Heart left ventricle (tissue), 16 donors: ENCODE data around the gene GAPVD1. TPM values are rescaled to one million over a fixed set of nuclear protein-coding genes. Genes with fewer than 3 reads are reported as not detected.

Experiments
- ATAC-seq, 4 donors: fragments of 200-7000 bp; cut with Tn5 transposase; one replicate each; pipeline ENCODE4 v1.9.1; 2020 to 2022; ENCODE audit warnings: moderate library complexity in 4 of 4, mild to moderate bottlenecking in 3 of 4, moderate number of reproducible peaks in 1 of 4
- DNase-seq, 5 donors: peaks; one replicate each; pipeline ENCODE4 v3.0.0-alpha.2; 2020
- H3K27ac ChIP-seq, 12 donors: fragments of 200-600 bp; sonication (generic) in 4 of 12; one replicate each; pipeline versions ENCODE4 v1.5.0 to v1.8.0; 2016 to 2022; ENCODE audit warnings: mild to moderate bottlenecking in 2 of 12
- H3K27me3 ChIP-seq, 9 donors: fragments of 200-600 bp; sonication (generic) in 2 of 9; one replicate each; pipeline versions ENCODE4 v1.5.1 to v1.8.0; 2016 to 2022; ENCODE audit warnings: mild to moderate bottlenecking in 3 of 9
- H3K36me3 ChIP-seq, 9 donors: fragments of 200-600 bp; sonication (generic) in 2 of 9; one replicate each; pipeline versions ENCODE4 v1.5.0 to v1.8.0; 2018 to 2022; ENCODE audit warnings: mild to moderate bottlenecking in 2 of 9
- H3K4me1 ChIP-seq, 12 donors: fragments of 200-600 bp; sonication (generic) in 4 of 12; one replicate each; pipeline versions ENCODE4 v1.5.0 to v1.8.0; 2016 to 2022; ENCODE audit warnings: mild to moderate bottlenecking in 3 of 12
- H3K4me3 ChIP-seq, 12 donors: fragments of 200-600 bp; sonication (generic) in 4 of 12; one replicate each; pipeline versions ENCODE4 v1.5.0 to v1.8.0; 2017 to 2022; ENCODE audit warnings: mild to moderate bottlenecking in 9 of 12, moderate library complexity in 4 of 12
- H3K9me3 ChIP-seq, 12 donors: fragments of 200-600 bp; sonication (generic) in 4 of 12; one replicate each; pipeline versions ENCODE4 v1.5.0 to v1.8.0; 2016 to 2022; ENCODE audit warnings: mild to moderate bottlenecking in 1 of 12
- CTCF ChIP-seq, 12 donors: fragments of 200-600 bp; sonication (generic) in 4 of 12; IDR thresholded peaks; one replicate each; pipeline versions ENCODE4 v1.5.0 to v1.8.0; 2018 to 2022; ENCODE audit warnings: antibody characterized with exemption in 12 of 12, mild to moderate bottlenecking in 5 of 12
- POLR2A ChIP-seq, 2 donors: fragments of 450-650 bp; IDR thresholded peaks; one replicate each; pipeline ENCODE4 v1.6.1; 2017; ENCODE audit warnings: antibody characterized with exemption in 2 of 2, mild to moderate bottlenecking in 2 of 2, moderate library complexity in 2 of 2
- WGBS, 4 donors: extraction: QIAGEN DNeasy Blood & Tissue Kit in 2 of 4; methylation state at CpG; one replicate each; pipeline versions ENCODE4 v1.1.5 to v1.1.7; 2013 to 2018; 5-methylcytosine and 5-hydroxymethylcytosine counted together
- intact Hi-C, 10 donors: fragments of 100-400 bp; cut with DNase I; formaldehyde crosslinking; loops; one replicate each; pipeline versions ENCODE4 v1.11.1 to v1.14.2; 2022
- polyA plus RNA-seq, 2 donors: library from polyadenylated mRNA; stranded (reverse); fragments of 200-250 nt; gene quantifications; one replicate each; pipeline ENCODE4 v1.2.3, GENCODE V29; 2013
- total RNA-seq, 9 donors: library from RNA; depleted of rRNA in 2 of 9; stranded (reverse); fragments of >200 nt in 2 of 9; fragmentation: NEBNext Ultra II Directional in 3 of 9; extraction: Animal tissue kit (Norgen Biotek cat#: 25700) in 3 of 9; gene quantifications; one replicate each; pipeline versions ENCODE4 v1.1.0 to v1.2.4, GENCODE V29; 2016 to 2023
- donor health status: ischemic (EF 13 %, LVEDD 7.1; RV severe dilation, severe dysfunction).
- donor health status: healthy with polysubstance abuse.
- donor health status: DM: no; HTN: yes; CAD: no.
- donor health status: DM: no; HTN: no; CAD: no.
- donor health status: ischemic (EF 25% LVEDD 6.9; RV normal size, moderate dysfunction).
- donor health status: ischemic (EF 25% LVEDD 5.7; RV mildly dilated, moderate dysfunction).
- donor health status: healthy.
- donor health status: DM: yes; HTN: yes; CAD: no.
- donor health status: ischemic (EF 35%, LVEDD 5.7; RV mildly dilated, moderate dysfunction).
- donor health status: nonischemic (EF 11% LVEDD 7.7; RV severe dilation, severe dysfunction).
- donor health status: DM: yes; HTN: yes; CAD: no.
- donor health status: PGD.
- donor health status: ischemic (EF 29% LVEDD 5.4; RV normal size, mild dysfunction).
- donor health status: nonischemic (EF 23%, LVEDD 6.1; RV moderate dilation, normal function).

The GAPVD1 gene
- total and polyA plus RNA-seq, 11 donors, result 7.2 to 45.5 (median 32.4) TPM

- no peak for TF ChIP-seq POLR2A (IDR thresholded peaks at IDR 0.05)
- no peak for TF ChIP-seq CTCF (IDR thresholded peaks at IDR 0.05)
- DNase-seq (no peak), ATAC-seq (no peak)
- Histone ChIP-seq H3K27me3 (peaks cover 0 to 3% (median 0%) of the 10 kb centered on the region in 9 donors), H3K36me3 (no peaks in the 10 kb centered on the region), H3K27ac (no peak overlapping the region), H3K4me1 (peaks cover 0 to 13% (median 5%) of the 10 kb centered on the region in 12 donors), H3K9me3 (no peaks in the 10 kb centered on the region), H3K4me3 (no peak overlapping the region)
- intact Hi-C loops, result loop anchor here in 9 of 10 donors (2.0 to 10.0 kb wide), 9 partner anchors 58 to 1086 kb away; no protein-coding TSS in a partner anchor
- WGBS, 4 donors, result 94 to 98% (median 96%) methylated on average over 11 to 13 of the region's 13 CpGs
Observed at GRCh38 chr9:125406810-125407087, 145.1 kb downstream of the GAPVD1 start.

- no peak for DNase-seq
- Histone ChIP-seq H3K4me3 (peak overlapping the region; percentile 36 to 77 (median 68)), H3K27ac (peak overlapping the region in 1 of 12 donors; percentile 62), H3K36me3 (no peaks in the 10 kb centered on the region), H3K4me1 (peaks cover 0 to 13% (median 5%) of the 10 kb centered on the region in 12 donors), H3K27me3 (peaks cover 0 to 3% (median 0%) of the 10 kb centered on the region in 9 donors), H3K9me3 (no peaks in the 10 kb centered on the region)
- ATAC-seq, result no peak
- intact Hi-C loops, result loop anchor here in 9 of 10 donors (2.0 to 10.0 kb wide), 9 partner anchors 57 to 1085 kb away; no protein-coding TSS in a partner anchor
- no peak for TF ChIP-seq POLR2A (IDR thresholded peaks at IDR 0.05)
- no peak for TF ChIP-seq CTCF (IDR thresholded peaks at IDR 0.05)
- WGBS, 4 donors, result 34 to 46% (median 41%) methylated on average over 16 to 17 of the region's 17 CpGs
Observed at GRCh38 chr9:125407432-125407973, 145.9 kb downstream of the GAPVD1 start.

- H3K9me3 ChIP-seq, result no peaks in the 10 kb centered on the region
- intact Hi-C loops, result loop anchor here (1.0 to 10.0 kb wide), 13 partner anchors 57 to 1084 kb away; no protein-coding TSS in a partner anchor
- peak; percentile 70 to 92 (median 88) for ATAC-seq
- TF ChIP-seq CTCF (IDR thresholded peaks at IDR 0.05) (peak; percentile 70 to 98 (median 92)), POLR2A (IDR thresholded peaks at IDR 0.05) (no peak)
- peak; percentile 71 to 90 (median 78) for DNase-seq
- peak overlapping the region in 7 of 12 donors; percentile 9 to 64 (median 42) for H3K27ac ChIP-seq
- H3K36me3 ChIP-seq, result no peaks in the 10 kb centered on the region
- peak overlapping the region; percentile 36 to 77 (median 68) for H3K4me3 ChIP-seq
- H3K27me3 ChIP-seq, result peaks cover 0 to 3% (median 0%) of the 10 kb centered on the region in 9 donors
- 4 to 23% (median 6%) methylated on average over 28 to 104 of the region's 104 CpGs for WGBS, 4 donors
- peaks cover 0 to 13% (median 5%) of the 10 kb centered on the region in 12 donors for H3K4me1 ChIP-seq
Observed at GRCh38 chr9:125407974-125408900, 146.6 kb downstream of the GAPVD1 start.

GRCh38 chr9:125409217-125409636 is 147.6 kb downstream of the GAPVD1 start:
- Histone ChIP-seq H3K9me3 (no peaks in the 10 kb centered on the region), H3K27ac (no peak overlapping the region), H3K36me3 (no peaks in the 10 kb centered on the region), H3K4me1 (peaks cover 0 to 13% (median 5%) of the 10 kb centered on the region in 12 donors), H3K27me3 (peaks cover 0 to 3% (median 0%) of the 10 kb centered on the region in 9 donors), H3K4me3 (no peak overlapping the region)
- TF ChIP-seq CTCF (IDR thresholded peaks at IDR 0.05) (no peak), POLR2A (IDR thresholded peaks at IDR 0.05) (no peak)
- peak in 1 of 5 donors; percentile 45 for DNase-seq
- ATAC-seq, result no peak
- WGBS, 4 donors, result 83 to 91% (median 90%) methylated on average over 19 to 20 of the region's 20 CpGs
- intact Hi-C loops, result loop anchor here (2.0 to 10.0 kb wide), 11 partner anchors 56 to 1083 kb away; no protein-coding TSS in a partner anchor
